H9 (cell line): Measurements from ENCODE around the gene AMOTL1. TPM values are rescaled to one million over a fixed set of nuclear protein-coding genes. Genes with fewer than 3 reads are reported as not detected.

Experiments used
- DNase-seq: peaks from one replicate; pipeline ENCODE4 v3.0.0-alpha.2; 2017
- H2AFZ ChIP-seq: one replicate; pipeline ENCODE4 v1.6.1; 2013; ENCODE audit warnings: mild to moderate bottlenecking, low read length, control low read depth, moderate library complexity
- H2AK5ac ChIP-seq: 2 replicates; pipeline ENCODE4 v1.6.1; 2013; ENCODE audit warnings: low read length, control low read depth, mixed read lengths; ENCODE audit not compliant: insufficient read length
- H2BK120ac ChIP-seq: one replicate; pipeline ENCODE4 v1.6.1; 2013; ENCODE audit warnings: low read depth, mild to moderate bottlenecking, low read length, control low read depth, inconsistent platforms; ENCODE audit not compliant: poor library complexity, severe bottlenecking
- H2BK12ac ChIP-seq: 2 replicates; pipeline ENCODE4 v1.6.1; 2013; ENCODE audit warnings: low read length, control low read depth, mixed read lengths, low read depth; ENCODE audit not compliant: insufficient read length
- H2BK15ac ChIP-seq: 2 replicates; pipeline ENCODE4 v1.6.1; 2013; ENCODE audit warnings: low read depth, low read length, control low read depth
- H2BK20ac ChIP-seq: one replicate; pipeline ENCODE4 v1.6.1; 2013; ENCODE audit warnings: low read depth, mild to moderate bottlenecking, low read length, control low read depth, inconsistent platforms; ENCODE audit not compliant: poor library complexity, severe bottlenecking
- H2BK5ac ChIP-seq: 2 replicates; pipeline ENCODE4 v1.6.1; 2013; ENCODE audit warnings: low read length, control low read depth, mixed read lengths; ENCODE audit not compliant: insufficient read length
- H3K14ac ChIP-seq: 2 replicates; pipeline ENCODE4 v1.6.1; 2013; ENCODE audit warnings: low read length, control low read depth; ENCODE audit not compliant: insufficient read depth
- H3K18ac ChIP-seq: 2 replicates; pipeline ENCODE4 v1.6.1; 2013; ENCODE audit warnings: low read depth, mild to moderate bottlenecking, mixed read lengths, low read length, control low read depth; ENCODE audit not compliant: insufficient read length
- H3K23ac ChIP-seq: 2 replicates; pipeline ENCODE4 v1.6.1; 2013; ENCODE audit warnings: low read length, control low read depth, mixed read lengths, low read depth; ENCODE audit not compliant: insufficient read length
- H3K23me2 ChIP-seq: 2 replicates; pipeline ENCODE4 v1.6.1; 2013; ENCODE audit warnings: low read depth, mild to moderate bottlenecking, mixed read lengths, low read length, control low read depth; ENCODE audit not compliant: insufficient read length, poor library complexity, severe bottlenecking
- H3K27ac ChIP-seq: 2 replicates; pipeline ENCODE4 v1.5.1; 2013; ENCODE audit warnings: low read length, control low read depth, mixed read lengths, low read depth; ENCODE audit not compliant: insufficient read length
- H3K27me3 ChIP-seq: 2 replicates; pipeline ENCODE4 v1.6.1; 2013; ENCODE audit warnings: low read length, control low read depth, inconsistent platforms; ENCODE audit not compliant: insufficient read depth
- H3K4ac ChIP-seq: 2 replicates; pipeline ENCODE4 v1.6.1; 2013; ENCODE audit warnings: low read depth, mild to moderate bottlenecking, control low read depth, inconsistent platforms, low read length, moderate library complexity
- H3K4me1 ChIP-seq: 2 replicates; pipeline ENCODE4 v1.6.1; 2013; ENCODE audit warnings: low read length, control low read depth, inconsistent platforms; ENCODE audit not compliant: insufficient read depth
- H3K4me2 ChIP-seq: 2 replicates; pipeline ENCODE4 v1.6.1; 2013; ENCODE audit warnings: low read length, control low read depth, mixed read lengths; ENCODE audit not compliant: insufficient read length, insufficient read depth
- H3K56ac ChIP-seq: 2 replicates; pipeline ENCODE4 v1.6.1; 2013; ENCODE audit warnings: low read depth, mild to moderate bottlenecking, mixed read lengths, low read length, control low read depth; ENCODE audit not compliant: insufficient read length
- H3K79me1 ChIP-seq: 2 replicates; pipeline ENCODE4 v1.6.1; 2013; ENCODE audit warnings: low read depth, mild to moderate bottlenecking, moderate library complexity, low read length, control low read depth, inconsistent platforms; ENCODE audit not compliant: insufficient read depth, poor library complexity, severe bottlenecking
- H3K79me2 ChIP-seq: 2 replicates; pipeline ENCODE4 v1.6.1; 2013; ENCODE audit warnings: low read length, control low read depth, inconsistent platforms; ENCODE audit not compliant: insufficient read depth
- H3K9ac ChIP-seq: 2 replicates; pipeline ENCODE4 v1.6.1; 2013; ENCODE audit warnings: low read length, control low read depth, mixed read lengths; ENCODE audit not compliant: insufficient read length; ENCODE audit errors: extremely low read depth
- H3K9me3 ChIP-seq: one replicate; pipeline ENCODE4 v1.6.1; 2013; ENCODE audit warnings: low read depth, low read length, inconsistent platforms; ENCODE audit not compliant: control insufficient read depth
- H3T11ph ChIP-seq: one replicate; pipeline ENCODE4 v1.6.1; 2013; ENCODE audit warnings: mild to moderate bottlenecking, low read length, control low read depth, inconsistent platforms
- H4K20me1 ChIP-seq: one replicate; pipeline ENCODE4 v1.6.1; 2013; ENCODE audit not compliant: control insufficient read depth, insufficient read length, insufficient read depth
- H4K5ac ChIP-seq: 2 replicates; pipeline ENCODE4 v1.6.1; 2013; ENCODE audit warnings: low read depth, mild to moderate bottlenecking, mixed read lengths, low read length, control low read depth; ENCODE audit not compliant: insufficient read length
- H4K8ac ChIP-seq: replicated peaks from 2 replicates; pipeline ENCODE4 v1.6.1; 2013; ENCODE audit warnings: low read length, control low read depth, mixed read lengths, low read depth; ENCODE audit not compliant: insufficient read length
- H4K91ac ChIP-seq: 2 replicates; pipeline ENCODE4 v1.6.1; 2013; ENCODE audit warnings: low read depth, mild to moderate bottlenecking, moderate library complexity, mixed read lengths, low read length, control low read depth; ENCODE audit not compliant: insufficient read length
- H3K27ac Mint-ChIP-seq, 3 experiments: 2 replicates in 2 of 3; 3 replicates in 1 of 3; pipeline ENCODE4 v1.8.0; 2020 to 2021; ENCODE audit warnings: mixed read lengths in 3 of 3, mild to moderate bottlenecking in 1 of 3, moderate library complexity in 1 of 3
- H3K27me3 Mint-ChIP-seq: 2 replicates; pipeline ENCODE4 v1.8.0; 2021; ENCODE audit warnings: low read depth, mild to moderate bottlenecking, moderate library complexity, mixed read lengths
- H3K36me3 Mint-ChIP-seq, 3 experiments: 2 replicates in 2 of 3; 3 replicates in 1 of 3; pipeline ENCODE4 v1.8.0; 2020 to 2021; ENCODE audit warnings: low read depth in 3 of 3, mixed read lengths in 3 of 3; ENCODE audit not compliant: insufficient read depth in 1 of 3
- H3K4me1 Mint-ChIP-seq, 2 experiments: 2 replicates each; pipeline ENCODE4 v1.8.0; 2020; ENCODE audit warnings: mixed read lengths in 2 of 2
- H3K4me3 Mint-ChIP-seq, 2 experiments: 2 replicates in 1 of 2; 3 replicates in 1 of 2; pipeline ENCODE4 v1.8.0; 2020 to 2021; ENCODE audit warnings: mild to moderate bottlenecking in 2 of 2, mixed read lengths in 2 of 2, moderate library complexity in 1 of 2
- H3K9me3 Mint-ChIP-seq, 2 experiments: 2 replicates in 1 of 2; 3 replicates in 1 of 2; pipeline ENCODE4 v1.8.0; 2020; ENCODE audit warnings: mild to moderate bottlenecking in 2 of 2, mixed read lengths in 2 of 2, moderate library complexity in 1 of 2
- WGBS: extraction: QIAGEN DNeasy Blood & Tissue Kit; methylation state at CpG from one replicate; pipeline ENCODE4 v1.1.7; 2013; ENCODE audit warnings: missing lambda C conversion rate, low lambda C conversion rate, mixed read lengths; ENCODE audit not compliant: insufficient read length; ENCODE audit errors: extremely low coverage; 5-methylcytosine and 5-hydroxymethylcytosine counted together
- total RNA-seq: library from RNA; stranded (reverse); gene quantifications from 2 replicates; pipeline ENCODE4 v1.2.1, GENCODE V29; 2021
- TF ChIP-seq, protein P1 (sequence below): fragments of 200-600 bp; sonication (generic); conservative IDR thresholded peaks from 3 replicates; pipeline ENCODE4 v1.8.0; 2021; ENCODE audit warnings: antibody characterized with exemption, mild to moderate bottlenecking

AMOTL1 gene
- total RNA-seq, 1 experiment from 2014 or later, result 18.5 TPM

DNA sequence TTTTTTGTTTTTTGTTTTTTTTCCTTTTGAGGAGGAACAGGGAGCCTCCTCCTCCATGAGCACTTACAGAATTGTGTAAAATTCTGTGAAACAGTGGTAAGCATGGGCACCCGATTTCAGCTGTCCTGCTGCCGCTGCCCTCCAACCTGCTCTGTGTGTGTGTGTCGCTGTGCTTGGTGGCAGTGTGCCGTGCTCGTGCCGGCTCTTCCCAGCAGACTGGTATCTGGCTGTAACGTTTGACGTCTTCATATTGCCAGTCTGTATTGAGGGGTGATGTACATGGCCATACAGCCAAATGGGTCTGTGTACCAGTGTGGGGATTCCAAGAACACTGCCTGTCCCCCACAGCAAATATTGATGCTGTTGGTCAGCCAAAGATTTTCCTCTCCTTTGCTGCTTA is 108.1 kb downstream of the AMOTL1 start:
- H3K27ac ChIP-seq, result no peak overlapping the region
- no peaks in the 10 kb centered on the region for H3K27me3 ChIP-seq
- no peaks in the 10 kb centered on the region for H3K23me2 ChIP-seq
- no peak overlapping the region for H2BK15ac ChIP-seq
- H2AFZ ChIP-seq, result no peak overlapping the region
- no peak overlapping the region for H2BK20ac ChIP-seq
- Mint-ChIP-seq H3K4me3 (no peak overlapping the region), H3K36me3 (peaks cover 23 to 40% (median 37%) of the 10 kb centered on the region in 3 experiments; a peak in 6 of 7 replicates), H3K4me1 (peaks cover 11 to 16% of the 10 kb centered on the region in 2 experiments), H3K27me3 (no peaks in the 10 kb centered on the region), H3K9me3 (no peaks in the 10 kb centered on the region), H3K27ac (peak overlapping the region in 2 of 3 experiments; percentile 51 to 93; a peak in 2 of 7 replicates)
- DNase-seq, result no peak
- H3K9me3 ChIP-seq, result no peaks in the 10 kb centered on the region
- H3K4me1 ChIP-seq, result no peaks in the 10 kb centered on the region
- no CpG with 5 or more reads among the region's 8 CpGs for WGBS
- peaks cover 3% of the 10 kb centered on the region for H4K20me1 ChIP-seq
- no peaks in the 10 kb centered on the region for H3K79me1 ChIP-seq
- TF ChIP-seq, protein P1, sequence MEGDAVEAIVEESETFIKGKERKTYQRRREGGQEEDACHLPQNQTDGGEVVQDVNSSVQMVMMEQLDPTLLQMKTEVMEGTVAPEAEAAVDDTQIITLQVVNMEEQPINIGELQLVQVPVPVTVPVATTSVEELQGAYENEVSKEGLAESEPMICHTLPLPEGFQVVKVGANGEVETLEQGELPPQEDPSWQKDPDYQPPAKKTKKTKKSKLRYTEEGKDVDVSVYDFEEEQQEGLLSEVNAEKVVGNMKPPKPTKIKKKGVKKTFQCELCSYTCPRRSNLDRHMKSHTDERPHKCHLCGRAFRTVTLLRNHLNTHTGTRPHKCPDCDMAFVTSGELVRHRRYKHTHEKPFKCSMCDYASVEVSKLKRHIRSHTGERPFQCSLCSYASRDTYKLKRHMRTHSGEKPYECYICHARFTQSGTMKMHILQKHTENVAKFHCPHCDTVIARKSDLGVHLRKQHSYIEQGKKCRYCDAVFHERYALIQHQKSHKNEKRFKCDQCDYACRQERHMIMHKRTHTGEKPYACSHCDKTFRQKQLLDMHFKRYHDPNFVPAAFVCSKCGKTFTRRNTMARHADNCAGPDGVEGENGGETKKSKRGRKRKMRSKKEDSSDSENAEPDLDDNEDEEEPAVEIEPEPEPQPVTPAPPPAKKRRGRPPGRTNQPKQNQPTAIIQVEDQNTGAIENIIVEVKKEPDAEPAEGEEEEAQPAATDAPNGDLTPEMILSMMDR, result no peak
- H2BK5ac ChIP-seq, result no peak overlapping the region
- no peak overlapping the region for H3K4me2 ChIP-seq
- no peak overlapping the region for H3K4ac ChIP-seq
- no peak overlapping the region for H3T11ph ChIP-seq
- no peak overlapping the region for H4K91ac ChIP-seq
- no peak overlapping the region for H4K8ac ChIP-seq
- H2BK120ac ChIP-seq, result no peak overlapping the region
- H3K23ac ChIP-seq, result no peak overlapping the region
- no peak overlapping the region for H3K56ac ChIP-seq
- H3K18ac ChIP-seq, result no peak overlapping the region
- no peaks in the 10 kb centered on the region for H3K79me2 ChIP-seq
- no peak overlapping the region for H2AK5ac ChIP-seq
- H4K5ac ChIP-seq, result no peak overlapping the region
- no peak overlapping the region for H3K9ac ChIP-seq
- no peak overlapping the region for H3K14ac ChIP-seq
- H2BK12ac ChIP-seq, result no peak overlapping the region
